Astrocyte (in vitro differentiated cells and primary cell): ENCODE results near the gene SLC35F1. TPM values are rescaled to one million over a fixed set of nuclear protein-coding genes. Genes with fewer than 3 reads are reported as not detected.

ENCODE experiments used
- DNase-seq: peaks from one replicate; pipeline ENCODE4 v3.0.0-alpha.2; 2010; ENCODE audit warnings: low read depth
- FAIRE-seq: peaks from 2 replicates; lab custom pipeline; 2011; peaks lifted over from hg19 to GRCh38; lab: Jason Lieb, UNC
- H2AFZ ChIP-seq: 2 replicates; pipeline ENCODE4 v1.6.0; 2012; ENCODE audit warnings: low read depth, low read length, inconsistent platforms
- H3K27ac ChIP-seq: 2 replicates; pipeline ENCODE4 v1.5.1; 2011; ENCODE audit warnings: low read depth, low read length, inconsistent platforms
- H3K27me3 ChIP-seq: 2 replicates; pipeline ENCODE4 v1.6.0; 2011; ENCODE audit warnings: low read length, inconsistent platforms; ENCODE audit not compliant: insufficient read depth
- H3K36me3 ChIP-seq: 2 replicates; pipeline ENCODE4 v1.5.1; 2011; ENCODE audit warnings: low read length, inconsistent platforms; ENCODE audit not compliant: insufficient read depth
- H3K4me1 ChIP-seq: 2 replicates; pipeline ENCODE4 v1.5.1; 2011; ENCODE audit warnings: low read length, inconsistent platforms; ENCODE audit not compliant: insufficient read depth
- H3K4me2 ChIP-seq: 2 replicates; pipeline ENCODE4 v1.6.0; 2012; ENCODE audit warnings: low read length, inconsistent platforms
- H3K4me3 ChIP-seq: 2 replicates; pipeline ENCODE4 v1.5.1; 2011; ENCODE audit warnings: low read depth, mild to moderate bottlenecking, low read length, inconsistent platforms; ENCODE audit not compliant: insufficient read depth
- H3K79me2 ChIP-seq: 2 replicates; pipeline ENCODE4 v1.6.0; 2012; ENCODE audit warnings: mild to moderate bottlenecking, low read length, inconsistent platforms; ENCODE audit not compliant: insufficient read depth
- H3K9ac ChIP-seq: 2 replicates; pipeline ENCODE4 v1.6.0; 2012; ENCODE audit warnings: mild to moderate bottlenecking, low read length, inconsistent platforms
- H3K9me3 ChIP-seq: 2 replicates; pipeline ENCODE4 v1.5.1; 2012; ENCODE audit warnings: low read depth, mild to moderate bottlenecking, low read length, inconsistent platforms; ENCODE audit not compliant: insufficient read depth
- H4K20me1 ChIP-seq: 2 replicates; pipeline ENCODE4 v1.6.0; 2012; ENCODE audit warnings: low read length, inconsistent platforms; ENCODE audit not compliant: insufficient read depth
- H3K27ac Mint-ChIP-seq: one replicate; pipeline ENCODE4 v1.8.0; 2021; ENCODE audit warnings: mild to moderate bottlenecking, mixed read lengths; ENCODE audit not compliant: unreplicated experiment
- H3K27me3 Mint-ChIP-seq: one replicate; pipeline ENCODE4 v1.8.0; 2021; ENCODE audit warnings: low read depth, mixed read lengths; ENCODE audit not compliant: unreplicated experiment
- H3K36me3 Mint-ChIP-seq: one replicate; pipeline ENCODE4 v1.8.0; 2021; ENCODE audit warnings: low read depth, mixed read lengths; ENCODE audit not compliant: unreplicated experiment
- H3K4me1 Mint-ChIP-seq: one replicate; pipeline ENCODE4 v1.8.0; 2021; ENCODE audit warnings: low read depth, mixed read lengths; ENCODE audit not compliant: unreplicated experiment
- H3K4me3 Mint-ChIP-seq: one replicate; pipeline ENCODE4 v1.8.0; 2021; ENCODE audit warnings: mild to moderate bottlenecking, moderate library complexity, mixed read lengths; ENCODE audit not compliant: unreplicated experiment
- H3K9me3 Mint-ChIP-seq: one replicate; pipeline ENCODE4 v1.8.0; 2021; ENCODE audit warnings: mild to moderate bottlenecking, mixed read lengths; ENCODE audit not compliant: unreplicated experiment
- EZH2 ChIP-seq: IDR thresholded peaks from 2 replicates; pipeline ENCODE4 v1.6.1; 2012; ENCODE audit warnings: mild to moderate bottlenecking, low read length, inconsistent platforms; ENCODE audit not compliant: insufficient read depth
- total RNA-seq: library from RNA; stranded (reverse); gene quantifications from 2 replicates; pipeline ENCODE4 v1.2.1, GENCODE V29; 2021
- TF ChIP-seq, protein P1 (sequence below): IDR thresholded peaks from 2 replicates; pipeline ENCODE4 v1.5.1; 2011; ENCODE audit warnings: low read depth, mild to moderate bottlenecking, inconsistent platforms, low read length, moderate library complexity; ENCODE audit not compliant: insufficient read depth

SLC35F1 gene
- total RNA-seq, 1 donor from 2014 or later, result 1.0 TPM

DNA sequence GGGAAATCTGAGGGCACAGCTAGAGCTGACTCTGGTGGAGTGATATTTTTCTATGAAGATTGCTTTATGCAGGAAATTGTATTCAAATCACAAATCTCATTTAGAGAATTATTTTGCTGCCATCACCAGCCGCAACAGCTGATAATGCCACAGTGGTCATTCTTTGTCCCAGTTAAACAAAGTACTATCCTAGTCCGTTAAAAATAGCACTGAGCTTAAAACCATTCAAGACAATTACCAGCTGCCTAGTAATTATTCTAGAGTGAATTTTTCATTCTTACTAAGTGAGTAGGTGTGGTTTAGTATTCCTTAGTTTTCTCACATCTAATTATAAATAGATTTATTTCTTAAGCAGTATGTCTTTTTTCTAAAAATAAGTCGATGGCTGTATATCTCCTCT, 190.5 kb downstream of the SLC35F1 start:
- peaks cover 8% of the 10 kb centered on the region for H3K9me3 Mint-ChIP-seq
- no peak overlapping the region for H3K9ac ChIP-seq
- no peaks in the 10 kb centered on the region for H3K27me3 Mint-ChIP-seq
- no peak overlapping the region for H2AFZ ChIP-seq
- no peak for TF ChIP-seq EZH2
- TF ChIP-seq, protein P1, sequence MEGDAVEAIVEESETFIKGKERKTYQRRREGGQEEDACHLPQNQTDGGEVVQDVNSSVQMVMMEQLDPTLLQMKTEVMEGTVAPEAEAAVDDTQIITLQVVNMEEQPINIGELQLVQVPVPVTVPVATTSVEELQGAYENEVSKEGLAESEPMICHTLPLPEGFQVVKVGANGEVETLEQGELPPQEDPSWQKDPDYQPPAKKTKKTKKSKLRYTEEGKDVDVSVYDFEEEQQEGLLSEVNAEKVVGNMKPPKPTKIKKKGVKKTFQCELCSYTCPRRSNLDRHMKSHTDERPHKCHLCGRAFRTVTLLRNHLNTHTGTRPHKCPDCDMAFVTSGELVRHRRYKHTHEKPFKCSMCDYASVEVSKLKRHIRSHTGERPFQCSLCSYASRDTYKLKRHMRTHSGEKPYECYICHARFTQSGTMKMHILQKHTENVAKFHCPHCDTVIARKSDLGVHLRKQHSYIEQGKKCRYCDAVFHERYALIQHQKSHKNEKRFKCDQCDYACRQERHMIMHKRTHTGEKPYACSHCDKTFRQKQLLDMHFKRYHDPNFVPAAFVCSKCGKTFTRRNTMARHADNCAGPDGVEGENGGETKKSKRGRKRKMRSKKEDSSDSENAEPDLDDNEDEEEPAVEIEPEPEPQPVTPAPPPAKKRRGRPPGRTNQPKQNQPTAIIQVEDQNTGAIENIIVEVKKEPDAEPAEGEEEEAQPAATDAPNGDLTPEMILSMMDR, result no peak
- DNase-seq (no peak), FAIRE-seq (no peak)
- H4K20me1 ChIP-seq, result no peaks in the 10 kb centered on the region
- H3K36me3 Mint-ChIP-seq, result no peaks in the 10 kb centered on the region
- H3K36me3 ChIP-seq, result no peaks in the 10 kb centered on the region
- H3K9me3 ChIP-seq, result no peaks in the 10 kb centered on the region
- no peak overlapping the region for H3K27ac ChIP-seq
- no peak overlapping the region for H3K4me2 ChIP-seq
- no peak overlapping the region for H3K4me3 ChIP-seq
- no peak overlapping the region for H3K27ac Mint-ChIP-seq
- peaks cover 14% of the 10 kb centered on the region for H3K4me1 ChIP-seq
- H3K79me2 ChIP-seq, result no peaks in the 10 kb centered on the region
- H3K4me3 Mint-ChIP-seq, result no peak overlapping the region
- no peaks in the 10 kb centered on the region for H3K27me3 ChIP-seq
- peaks cover 11% of the 10 kb centered on the region for H3K4me1 Mint-ChIP-seq

DNA sequence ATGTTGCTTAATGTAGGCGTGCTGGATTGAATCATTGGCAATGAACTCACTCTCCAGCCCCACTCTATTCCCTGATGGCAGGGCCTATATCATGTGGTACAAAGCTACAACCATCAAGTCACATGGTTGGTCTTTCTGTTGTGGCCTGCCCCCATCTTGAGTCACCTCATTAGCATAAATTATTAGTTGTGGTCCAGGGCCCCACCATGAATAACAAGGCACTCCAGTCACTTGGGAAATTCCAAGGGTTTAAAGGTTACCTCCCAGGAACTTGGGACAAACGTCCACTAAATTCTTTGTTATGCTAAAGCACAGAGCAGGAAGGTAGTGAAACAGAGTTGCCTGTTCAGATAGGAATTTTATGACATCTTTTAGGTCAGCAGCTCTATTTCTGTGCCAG, 193.7 kb downstream of the SLC35F1 start:
- H4K20me1 ChIP-seq, result no peaks in the 10 kb centered on the region
- peak overlapping the region; percentile 85 for H3K27ac ChIP-seq
- Mint-ChIP-seq H3K4me3 (no peak overlapping the region), H3K36me3 (no peaks in the 10 kb centered on the region), H3K27me3 (no peaks in the 10 kb centered on the region), H3K4me1 (peaks cover 11% of the 10 kb centered on the region), H3K27ac (no peak overlapping the region), H3K9me3 (peaks cover 2% of the 10 kb centered on the region)
- no peaks in the 10 kb centered on the region for H3K79me2 ChIP-seq
- no peak for TF ChIP-seq EZH2
- TF ChIP-seq, protein P1, result no peak
- no peak for FAIRE-seq
- no peak overlapping the region for H2AFZ ChIP-seq
- peak overlapping the region; percentile 65 for H3K9ac ChIP-seq
- peaks cover 14% of the 10 kb centered on the region for H3K4me1 ChIP-seq
- peak; percentile 41 for DNase-seq
- H3K36me3 ChIP-seq, result no peaks in the 10 kb centered on the region
- H3K27me3 ChIP-seq, result no peaks in the 10 kb centered on the region
- H3K4me3 ChIP-seq, result no peak overlapping the region
- H3K9me3 ChIP-seq, result no peaks in the 10 kb centered on the region
- H3K4me2 ChIP-seq, result peak overlapping the region; percentile 49

DNA sequence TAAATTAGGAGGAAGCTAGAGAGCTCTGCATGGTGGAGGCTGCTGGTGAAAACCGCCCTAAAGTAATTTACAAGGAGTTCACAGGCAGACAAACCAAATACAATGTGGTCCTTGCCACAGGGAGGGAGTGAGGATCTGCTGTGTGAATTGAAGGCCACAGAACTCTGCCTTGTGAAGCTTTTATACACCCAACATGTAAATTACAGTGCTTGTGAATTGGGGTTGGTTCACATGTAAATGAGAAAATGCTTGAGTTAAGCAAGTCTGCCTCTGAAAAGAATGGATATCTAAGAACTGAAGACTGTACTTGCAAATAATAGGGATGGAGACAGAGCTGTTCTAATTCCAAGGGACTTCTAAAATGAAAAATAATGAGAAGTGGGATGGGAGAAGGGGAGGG, 194.2 kb downstream of the SLC35F1 start:
- Histone ChIP-seq H3K27ac (peak overlapping the region; percentile 85), H3K36me3 (no peaks in the 10 kb centered on the region), H3K4me1 (peaks cover 14% of the 10 kb centered on the region), H3K4me2 (peak overlapping the region; percentile 49), H3K4me3 (no peak overlapping the region), H4K20me1 (no peaks in the 10 kb centered on the region), H3K9ac (peak overlapping the region; percentile 65), H3K79me2 (no peaks in the 10 kb centered on the region), H3K27me3 (no peaks in the 10 kb centered on the region), H2AFZ (no peak overlapping the region), H3K9me3 (no peaks in the 10 kb centered on the region)
- Mint-ChIP-seq H3K27ac (peak overlapping the region; percentile 28), H3K4me1 (peaks cover 11% of the 10 kb centered on the region), H3K9me3 (peaks cover 2% of the 10 kb centered on the region), H3K4me3 (no peak overlapping the region), H3K27me3 (no peaks in the 10 kb centered on the region), H3K36me3 (no peaks in the 10 kb centered on the region)
- DNase-seq, result no peak
- FAIRE-seq, result no peak
- no peak for TF ChIP-seq EZH2
- TF ChIP-seq, protein P1, result no peak
